Neural crest cell (in vitro differentiated cells): ENCODE measurements around the gene RELL1. TPM values are rescaled to one million over a fixed set of nuclear protein-coding genes. Genes with fewer than 3 reads are reported as not detected.

ENCODE experiments used
- DNase-seq: peaks from one replicate; pipeline ENCODE4 v3.0.0; 2021; ENCODE audit warnings: low read depth, mixed read lengths, low spot score
- H3K27ac Mint-ChIP-seq: one replicate; pipeline ENCODE4 v1.8.0; 2021; ENCODE audit warnings: mild to moderate bottlenecking, mixed read lengths; ENCODE audit not compliant: unreplicated experiment
- H3K27me3 Mint-ChIP-seq: 2 replicates; pipeline ENCODE4 v1.8.0; 2021; ENCODE audit warnings: low read depth, mild to moderate bottlenecking, mixed read lengths
- H3K36me3 Mint-ChIP-seq: 2 replicates; pipeline ENCODE4 v1.8.0; 2021; ENCODE audit warnings: low read depth, mild to moderate bottlenecking, mixed read lengths
- H3K4me1 Mint-ChIP-seq: 2 replicates; pipeline ENCODE4 v1.8.0; 2021; ENCODE audit warnings: mixed read lengths
- H3K4me3 Mint-ChIP-seq: one replicate; pipeline ENCODE4 v1.8.0; 2021; ENCODE audit warnings: mild to moderate bottlenecking, mixed read lengths
- H3K9me3 Mint-ChIP-seq: 2 replicates; pipeline ENCODE4 v1.8.0; 2021; ENCODE audit warnings: mixed read lengths
- CTCF ChIP-seq: fragments of 200-600 bp; sonication (generic); conservative IDR thresholded peaks from 2 replicates; pipeline ENCODE4 v1.5.0; 2021; ENCODE audit warnings: antibody characterized with exemption, mild to moderate bottlenecking
- total RNA-seq: library from RNA; stranded (reverse); gene quantifications from 2 replicates; pipeline ENCODE4 v1.2.1, GENCODE V29; 2021

RELL1 gene
- total RNA-seq, 1 donor from 2014 or later, result 30.3 TPM

- H3K27me3 Mint-ChIP-seq, result no peaks in the 10 kb centered on the region
Observed at GRCh38 chr4:37628977-37629609, 57.1 kb downstream of the RELL1 start.

GRCh38 chr4:37627263-37627662 lies 58.9 kb downstream of the RELL1 start:
- Mint-ChIP-seq H3K36me3 (peaks cover 31% of the 10 kb centered on the region), H3K4me1 (peaks cover 34% of the 10 kb centered on the region), H3K27ac (no peak overlapping the region), H3K9me3 (no peaks in the 10 kb centered on the region), H3K27me3 (no peaks in the 10 kb centered on the region), H3K4me3 (no peak overlapping the region)
- TF ChIP-seq CTCF, result no peak
- DNase-seq, result no peak

More at GRCh38 chr4:37628977-37629609, 57.1 kb downstream of the RELL1 start:
- H3K27ac Mint-ChIP-seq, result no peak overlapping the region
- peaks cover 34% of the 10 kb centered on the region for H3K4me1 Mint-ChIP-seq
- no peak overlapping the region for H3K4me3 Mint-ChIP-seq
- TF ChIP-seq CTCF, result no peak
- DNase-seq, result no peak
- peaks cover 30% of the 10 kb centered on the region for H3K36me3 Mint-ChIP-seq
- no peaks in the 10 kb centered on the region for H3K9me3 Mint-ChIP-seq

- TF ChIP-seq CTCF, result no peak
- H3K36me3 Mint-ChIP-seq, result peaks cover 22% of the 10 kb centered on the region
- no peak overlapping the region for H3K27ac Mint-ChIP-seq
- no peak for DNase-seq
- H3K27me3 Mint-ChIP-seq, result no peaks in the 10 kb centered on the region
- no peaks in the 10 kb centered on the region for H3K9me3 Mint-ChIP-seq
- H3K4me1 Mint-ChIP-seq, result peaks cover 34% of the 10 kb centered on the region
- H3K4me3 Mint-ChIP-seq, result no peak overlapping the region
Observed at GRCh38 chr4:37625499-37625898, 60.7 kb downstream of the RELL1 start.

- H3K27me3 Mint-ChIP-seq, result no peaks in the 10 kb centered on the region
- H3K4me1 Mint-ChIP-seq, result peaks cover 27% of the 10 kb centered on the region
- no peak overlapping the region for H3K4me3 Mint-ChIP-seq
- DNase-seq, result no peak
- H3K27ac Mint-ChIP-seq, result peak overlapping the region; percentile 37
- H3K9me3 Mint-ChIP-seq, result no peaks in the 10 kb centered on the region
- H3K36me3 Mint-ChIP-seq, result peaks cover 10% of the 10 kb centered on the region
- TF ChIP-seq CTCF, result no peak
Observed at GRCh38 chr4:37623940-37624339, 62.2 kb downstream of the RELL1 start.

GRCh38 chr4:37623125-37623524 lies 63.1 kb downstream of the RELL1 start:
- no peak for TF ChIP-seq CTCF
- no peak overlapping the region for H3K4me3 Mint-ChIP-seq
- H3K27me3 Mint-ChIP-seq, result no peaks in the 10 kb centered on the region
- H3K4me1 Mint-ChIP-seq, result peaks cover 19% of the 10 kb centered on the region
- H3K9me3 Mint-ChIP-seq, result no peaks in the 10 kb centered on the region
- H3K27ac Mint-ChIP-seq, result peak overlapping the region; percentile 21
- peaks cover 5% of the 10 kb centered on the region for H3K36me3 Mint-ChIP-seq
- no peak for DNase-seq
